Measurements from ENCODE around the gene ADGRV1.

DNA sequence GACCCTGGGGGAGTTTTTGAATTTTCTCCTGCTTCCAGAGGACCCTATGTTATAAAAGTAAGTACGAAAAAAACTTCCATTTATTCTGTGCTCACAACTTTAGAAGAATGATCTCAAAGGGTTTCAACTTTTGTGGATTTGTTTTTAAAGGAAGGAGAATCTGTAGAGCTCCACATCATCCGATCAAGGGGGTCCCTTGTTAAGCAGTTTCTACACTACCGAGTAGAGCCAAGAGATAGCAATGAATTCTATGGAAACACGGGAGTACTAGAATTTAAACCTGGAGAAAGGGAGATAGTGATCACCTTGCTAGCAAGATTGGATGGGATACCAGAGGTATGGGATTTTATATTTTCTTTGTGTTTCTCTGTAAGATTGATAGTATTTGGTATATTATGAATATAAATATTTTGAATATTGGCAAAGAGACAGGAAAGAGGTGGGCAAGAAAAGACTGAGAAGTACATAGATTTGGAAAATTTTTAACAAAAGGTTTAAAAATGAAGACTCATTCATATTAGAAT lies 84.2 kb downstream of the ADGRV1 start:
- TF ChIP-seq POLR2A (IDR thresholded peaks at IDR 0.05): no peak
- TF ChIP-seq, protein P1, sequence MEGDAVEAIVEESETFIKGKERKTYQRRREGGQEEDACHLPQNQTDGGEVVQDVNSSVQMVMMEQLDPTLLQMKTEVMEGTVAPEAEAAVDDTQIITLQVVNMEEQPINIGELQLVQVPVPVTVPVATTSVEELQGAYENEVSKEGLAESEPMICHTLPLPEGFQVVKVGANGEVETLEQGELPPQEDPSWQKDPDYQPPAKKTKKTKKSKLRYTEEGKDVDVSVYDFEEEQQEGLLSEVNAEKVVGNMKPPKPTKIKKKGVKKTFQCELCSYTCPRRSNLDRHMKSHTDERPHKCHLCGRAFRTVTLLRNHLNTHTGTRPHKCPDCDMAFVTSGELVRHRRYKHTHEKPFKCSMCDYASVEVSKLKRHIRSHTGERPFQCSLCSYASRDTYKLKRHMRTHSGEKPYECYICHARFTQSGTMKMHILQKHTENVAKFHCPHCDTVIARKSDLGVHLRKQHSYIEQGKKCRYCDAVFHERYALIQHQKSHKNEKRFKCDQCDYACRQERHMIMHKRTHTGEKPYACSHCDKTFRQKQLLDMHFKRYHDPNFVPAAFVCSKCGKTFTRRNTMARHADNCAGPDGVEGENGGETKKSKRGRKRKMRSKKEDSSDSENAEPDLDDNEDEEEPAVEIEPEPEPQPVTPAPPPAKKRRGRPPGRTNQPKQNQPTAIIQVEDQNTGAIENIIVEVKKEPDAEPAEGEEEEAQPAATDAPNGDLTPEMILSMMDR (IDR thresholded peaks at IDR 0.05): no peak

All from Peyer's patch (tissue), 4 donors.